GM20431 (cell line): Measurements from ENCODE around the gene MSH6.

Experiments used
- in situ Hi-C: fragments of 300-500 bp; cut with MseI, MboI; formaldehyde crosslinking; loops from one replicate; pipeline ENCODE4 v1.15.0; 2020; ENCODE audit warnings: low sequenced_read_pairs; ENCODE audit not compliant: unreplicated experiment

Gene MSH6

GRCh38 chr2:47838249-47838648 is 55.3 kb downstream of the MSH6 start:
- in situ Hi-C loops = no loop called here

GRCh38 chr2:47838686-47839085 is 55.7 kb downstream of the MSH6 start:
- in situ Hi-C loops = no loop called here

GRCh38 chr2:47842846-47843245 is 59.9 kb downstream of the MSH6 start:
- in situ Hi-C loops = no loop called here

- in situ Hi-C loops = no loop called here
Measured at GRCh38 chr2:47843407-47843806, 60.5 kb downstream of the MSH6 start.

GRCh38 chr2:47844162-47844561 is 61.2 kb downstream of the MSH6 start:
- in situ Hi-C loops = no loop called here

GRCh38 chr2:47849368-47849767 is 66.4 kb downstream of the MSH6 start:
- in situ Hi-C loops = no loop called here

GRCh38 chr2:47850198-47850597 is 67.3 kb downstream of the MSH6 start:
- in situ Hi-C loops = loop anchor here (10.0 kb wide), 1 partner anchor 255 kb away; no protein-coding TSS in a partner anchor

GRCh38 chr2:47853067-47853777 is 70.3 kb downstream of the MSH6 start:
- in situ Hi-C loops = loop anchor here (10.0 kb wide), 1 partner anchor 252 kb away; no protein-coding TSS in a partner anchor
